Spinal cord (tissue), 10 donors: ENCODE data around the gene CHRNA3. TPM values are rescaled to one million over a fixed set of nuclear protein-coding genes. Genes with fewer than 3 reads are reported as not detected.
"Not testable (repeated sequence)": the region's sequence is repeated elsewhere in the genome, so short reads cannot be mapped to it uniquely, and the experiment has no call there.

ENCODE experiments used
- DNase-seq, 6 donors: peaks; one replicate each; pipeline versions ENCODE4 v3.0.0 to v3.0.0-alpha.2; 2013 to 2015; ENCODE audit warnings: low spot score in 6 of 6, low read depth in 4 of 6
- H3K27ac ChIP-seq: one replicate; pipeline ENCODE4 v1.5.1; 2013; ENCODE audit warnings: low read depth, low read length, control low read depth
- H3K27me3 ChIP-seq: one replicate; pipeline ENCODE4 v1.6.1; 2013; ENCODE audit warnings: low read length; ENCODE audit not compliant: control insufficient read depth, insufficient read depth
- H3K36me3 ChIP-seq: one replicate; pipeline ENCODE4 v1.6.1; 2013; ENCODE audit warnings: low read length; ENCODE audit not compliant: control insufficient read depth, insufficient read depth
- H3K4me1 ChIP-seq: one replicate; pipeline ENCODE4 v1.6.1; 2013; ENCODE audit warnings: low read length; ENCODE audit not compliant: control insufficient read depth, insufficient read depth
- H3K4me3 ChIP-seq: one replicate; pipeline ENCODE4 v1.5.1; 2013; ENCODE audit warnings: low read depth, low read length, control low read depth
- H3K9me3 ChIP-seq: one replicate; pipeline ENCODE4 v1.6.1; 2013; ENCODE audit warnings: low read length; ENCODE audit not compliant: control insufficient read depth, insufficient read depth
- WGBS: methylation state at CpG from one replicate; pipeline ENCODE4 v1.1.5; 2013; ENCODE audit warnings: missing lambda C conversion rate; ENCODE audit not compliant: insufficient coverage; 5-methylcytosine and 5-hydroxymethylcytosine counted together
- polyA plus RNA-seq, 2 donors: library from polyadenylated mRNA; unstranded; fragments of 120-200 nt; gene quantifications; one replicate each; pipeline ENCODE4 v1.2.1, GENCODE V29; 2013; ENCODE audit not compliant: insufficient read length in 2 of 2
- total RNA-seq, 2 donors: library from RNA; depleted of rRNA in 1 of 2; stranded (reverse); fragments of 120-200 nt in 1 of 2; fragments of >200 nt in 1 of 2; gene quantifications; one replicate each; pipeline versions ENCODE4 v1.2.3 to v1.2.4, GENCODE V29; 2013 to 2014
- donor health status: healthy.

The CHRNA3 gene
- total and polyA plus RNA-seq, 4 donors: 1.1 to 7.7 (median 5.5) TPM

GRCh38 chr15:78567531-78567930 lies 53.3 kb downstream of the CHRNA3 start:
- no peak overlapping the region for H3K27ac ChIP-seq
- H3K36me3 ChIP-seq: no peaks in the 10 kb centered on the region
- H3K9me3 ChIP-seq: no peaks in the 10 kb centered on the region
- peaks cover 14% of the 10 kb centered on the region for H3K4me1 ChIP-seq
- WGBS: 88% methylated on average over 2 of the region's 4 CpGs
- H3K4me3 ChIP-seq: no peak overlapping the region
- peaks cover 16% of the 10 kb centered on the region for H3K27me3 ChIP-seq
- DNase-seq: no peak

- H3K4me3 ChIP-seq: peak overlapping the region; percentile 48
- 7% methylated on average over 7 of the region's 19 CpGs for WGBS
- H3K27ac ChIP-seq: no peak overlapping the region
- H3K4me1 ChIP-seq: peaks cover 14% of the 10 kb centered on the region
- H3K9me3 ChIP-seq: no peaks in the 10 kb centered on the region
- H3K36me3 ChIP-seq: no peaks in the 10 kb centered on the region
- DNase-seq: peak in 2 of 6 donors; percentile 38 to 53
- H3K27me3 ChIP-seq: peaks cover 16% of the 10 kb centered on the region
Measured at GRCh38 chr15:78565951-78566774, 54.6 kb downstream of the CHRNA3 start.

- Histone ChIP-seq H3K4me3 (peak within 1 kb of the TSS; percentile 48), H3K9me3 (no peaks in the 10 kb centered on the region), H3K4me1 (peaks cover 14% of the 10 kb centered on the region), H3K27me3 (peaks cover 16% of the 10 kb centered on the region), H3K36me3 (no peaks in the 10 kb centered on the region), H3K27ac (no peak within 1 kb of the TSS)
- under 1% methylated on average over 72 of the region's 75 CpGs for WGBS
- DNase-seq: peak in 5 of 6 donors; percentile 27 to 94 (median 59)
Measured at GRCh38 chr15:78565097-78565950, 55.5 kb downstream of the CHRNA3 start, which contains the start of gene CHRNA5. TSS of gene CHRNA5 (plus strand) at chr15:78565520. CDS start at chr15:78565720, 200 bp downstream.

GRCh38 chr15:78564743-78565096 lies 56.1 kb downstream of the CHRNA3 start:
- H3K4me3 ChIP-seq: no peak overlapping the region
- no peak for DNase-seq
- no peaks in the 10 kb centered on the region for H3K36me3 ChIP-seq
- peaks cover 16% of the 10 kb centered on the region for H3K27me3 ChIP-seq
- no peak overlapping the region for H3K27ac ChIP-seq
- peaks cover 14% of the 10 kb centered on the region for H3K4me1 ChIP-seq
- 70% methylated on average over 10 of the region's 11 CpGs for WGBS
- H3K9me3 ChIP-seq: no peaks in the 10 kb centered on the region

- H3K36me3 ChIP-seq: no peaks in the 10 kb centered on the region
- peaks cover 16% of the 10 kb centered on the region for H3K27me3 ChIP-seq
- no peak for DNase-seq
- no peak overlapping the region for H3K4me3 ChIP-seq
- no peak overlapping the region for H3K27ac ChIP-seq
- H3K4me1 ChIP-seq: peaks cover 14% of the 10 kb centered on the region
- WGBS: 100% methylated on average over 1 of the region's 2 CpGs
- H3K9me3 ChIP-seq: no peaks in the 10 kb centered on the region
Measured at GRCh38 chr15:78563092-78563491, 57.7 kb downstream of the CHRNA3 start.

GRCh38 chr15:78561490-78561889 lies 59.3 kb downstream of the CHRNA3 start:
- Histone ChIP-seq H3K27me3 (peaks cover 7% of the 10 kb centered on the region), H3K4me1 (peaks cover 14% of the 10 kb centered on the region), H3K9me3 (no peaks in the 10 kb centered on the region), H3K4me3 (no peak overlapping the region), H3K27ac (no peak overlapping the region), H3K36me3 (no peaks in the 10 kb centered on the region)
- whole genome bisulfite sequencing: 81% methylated on average over 3 of the region's 5 CpGs
- no peak for DNase-seq

GRCh38 chr15:78560201-78560600 lies 60.6 kb downstream of the CHRNA3 start:
- H3K4me3 ChIP-seq, DNase-seq, H3K4me1 ChIP-seq, H3K9me3 ChIP-seq, H3K27me3 ChIP-seq, H3K27ac ChIP-seq, H3K36me3 ChIP-seq: not testable (repeated sequence)
- WGBS: no CpG with 5 or more reads among the region's 10 CpGs

- no peaks in the 10 kb centered on the region for H3K27me3 ChIP-seq
- DNase-seq: peak in 1 of 6 donors; percentile 29
- H3K9me3 ChIP-seq: no peaks in the 10 kb centered on the region
- WGBS: 67% methylated on average over 3 of the region's 5 CpGs
- no peaks in the 10 kb centered on the region for H3K4me1 ChIP-seq
- peaks cover 14% of the 10 kb centered on the region for H3K36me3 ChIP-seq
- H3K4me3 ChIP-seq: no peak overlapping the region
- no peak overlapping the region for H3K27ac ChIP-seq
Measured at GRCh38 chr15:78552597-78552996, 68.2 kb downstream of the CHRNA3 start.

GRCh38 chr15:78551902-78552301 lies 68.9 kb downstream of the CHRNA3 start:
- Histone ChIP-seq H3K4me1 (no peaks in the 10 kb centered on the region), H3K36me3 (peaks cover 18% of the 10 kb centered on the region), H3K4me3 (no peak overlapping the region), H3K27me3 (no peaks in the 10 kb centered on the region), H3K27ac (no peak overlapping the region), H3K9me3 (no peaks in the 10 kb centered on the region)
- no peak for DNase-seq
- WGBS: 90% methylated on average over 2 of the region's 5 CpGs
